Measurements from ENCODE around the gene NPR3.

Gene NPR3, protein sequence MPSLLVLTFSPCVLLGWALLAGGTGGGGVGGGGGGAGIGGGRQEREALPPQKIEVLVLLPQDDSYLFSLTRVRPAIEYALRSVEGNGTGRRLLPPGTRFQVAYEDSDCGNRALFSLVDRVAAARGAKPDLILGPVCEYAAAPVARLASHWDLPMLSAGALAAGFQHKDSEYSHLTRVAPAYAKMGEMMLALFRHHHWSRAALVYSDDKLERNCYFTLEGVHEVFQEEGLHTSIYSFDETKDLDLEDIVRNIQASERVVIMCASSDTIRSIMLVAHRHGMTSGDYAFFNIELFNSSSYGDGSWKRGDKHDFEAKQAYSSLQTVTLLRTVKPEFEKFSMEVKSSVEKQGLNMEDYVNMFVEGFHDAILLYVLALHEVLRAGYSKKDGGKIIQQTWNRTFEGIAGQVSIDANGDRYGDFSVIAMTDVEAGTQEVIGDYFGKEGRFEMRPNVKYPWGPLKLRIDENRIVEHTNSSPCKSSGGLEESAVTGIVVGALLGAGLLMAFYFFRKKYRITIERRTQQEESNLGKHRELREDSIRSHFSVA

DNA sequence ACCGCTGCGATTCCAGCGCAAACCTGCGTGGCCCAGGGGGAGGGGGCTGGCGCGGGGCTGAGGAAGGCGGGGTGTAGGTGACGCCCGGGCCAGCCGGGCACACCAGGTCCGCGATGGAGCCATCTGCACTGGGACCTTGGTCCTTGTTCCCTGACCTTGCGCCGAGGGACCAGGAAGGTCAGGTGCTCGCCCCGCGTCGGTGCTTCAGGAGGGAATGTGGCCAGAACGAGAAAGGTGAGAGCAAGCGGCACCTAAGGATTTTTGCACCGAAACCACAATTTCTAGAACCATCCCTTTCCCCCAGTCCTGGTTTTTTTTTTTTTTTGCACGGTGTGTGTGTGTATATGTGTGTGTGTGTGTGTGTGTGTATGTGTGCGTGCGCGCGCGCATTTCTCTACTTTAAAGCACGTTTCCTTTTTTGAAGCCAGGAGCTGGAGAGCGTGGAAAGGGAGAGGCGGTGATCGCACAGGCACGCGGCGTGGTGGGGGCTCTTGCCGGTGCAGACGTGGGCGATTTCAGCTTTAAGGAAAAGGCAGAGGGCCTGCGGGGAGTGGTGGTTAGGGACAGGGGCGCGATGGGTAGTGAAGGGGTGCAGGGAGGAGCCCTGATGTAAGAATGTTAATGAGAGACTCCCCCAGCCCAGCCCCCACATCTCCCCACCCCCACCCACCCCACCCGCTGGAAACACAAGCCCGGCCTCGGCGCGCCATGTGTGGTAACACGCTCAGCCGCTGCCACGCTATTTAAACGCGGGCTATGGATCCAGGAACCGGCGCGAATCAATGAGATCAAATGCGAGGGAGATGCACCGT lies at the start of gene NPR3:
Gene NPR3 (plus strand): TSS at position 772 of the 812 bp plus-strand sequence. CDS start 456 bp downstream, outside the sequence.
- H3K4me3 Mint-ChIP-seq, result peak within 1 kb of the TSS; percentile 75
- H3K27ac Mint-ChIP-seq, result no peak within 1 kb of the TSS
- H3K9me3 Mint-ChIP-seq, result no peaks in the 10 kb centered on the region
- TF ChIP-seq, protein P1, sequence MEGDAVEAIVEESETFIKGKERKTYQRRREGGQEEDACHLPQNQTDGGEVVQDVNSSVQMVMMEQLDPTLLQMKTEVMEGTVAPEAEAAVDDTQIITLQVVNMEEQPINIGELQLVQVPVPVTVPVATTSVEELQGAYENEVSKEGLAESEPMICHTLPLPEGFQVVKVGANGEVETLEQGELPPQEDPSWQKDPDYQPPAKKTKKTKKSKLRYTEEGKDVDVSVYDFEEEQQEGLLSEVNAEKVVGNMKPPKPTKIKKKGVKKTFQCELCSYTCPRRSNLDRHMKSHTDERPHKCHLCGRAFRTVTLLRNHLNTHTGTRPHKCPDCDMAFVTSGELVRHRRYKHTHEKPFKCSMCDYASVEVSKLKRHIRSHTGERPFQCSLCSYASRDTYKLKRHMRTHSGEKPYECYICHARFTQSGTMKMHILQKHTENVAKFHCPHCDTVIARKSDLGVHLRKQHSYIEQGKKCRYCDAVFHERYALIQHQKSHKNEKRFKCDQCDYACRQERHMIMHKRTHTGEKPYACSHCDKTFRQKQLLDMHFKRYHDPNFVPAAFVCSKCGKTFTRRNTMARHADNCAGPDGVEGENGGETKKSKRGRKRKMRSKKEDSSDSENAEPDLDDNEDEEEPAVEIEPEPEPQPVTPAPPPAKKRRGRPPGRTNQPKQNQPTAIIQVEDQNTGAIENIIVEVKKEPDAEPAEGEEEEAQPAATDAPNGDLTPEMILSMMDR (IDR thresholded peaks at IDR 0.05), result no peak
- peak; percentile 58 for DNase-seq
- peaks cover 36% of the 10 kb centered on the region for H3K4me1 Mint-ChIP-seq
- H3K27me3 Mint-ChIP-seq (ENCODE audit: low read depth, poor library complexity), result peaks cover 92% of the 10 kb centered on the region
- H3K36me3 Mint-ChIP-seq (ENCODE audit: low read depth), result no peaks in the 10 kb centered on the region

DNA sequence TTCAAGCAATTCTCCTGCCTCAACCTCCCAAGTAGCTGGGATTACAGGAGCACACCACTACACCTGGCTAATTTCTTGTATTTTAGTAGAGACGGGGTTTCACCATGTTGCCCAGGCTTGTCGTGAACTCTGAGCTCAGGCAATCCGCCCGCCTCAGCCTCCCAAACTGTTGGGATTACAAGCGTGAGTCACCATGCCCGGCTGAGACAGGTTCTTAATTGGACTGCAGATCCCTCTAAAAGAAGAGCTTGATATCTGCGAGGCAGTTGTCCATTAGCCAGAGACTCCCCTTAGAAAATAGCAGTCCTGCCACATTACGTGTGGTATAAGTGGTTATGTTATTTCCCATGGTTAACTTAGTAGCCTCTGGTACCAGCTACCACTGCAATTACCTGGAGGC lies 46.6 kb upstream of the NPR3 start:
- Mint-ChIP-seq H3K27ac (no peak overlapping the region), H3K4me1 (no peaks in the 10 kb centered on the region), H3K36me3 (ENCODE audit: low read depth) (no peaks in the 10 kb centered on the region), H3K9me3 (peaks cover 20% of the 10 kb centered on the region), H3K27me3 (ENCODE audit: low read depth, poor library complexity) (peaks cover 13% of the 10 kb centered on the region), H3K4me3 (no peak overlapping the region)
- TF ChIP-seq, protein P1 (IDR thresholded peaks at IDR 0.05), result no peak
- DNase-seq, result no peak

DNA sequence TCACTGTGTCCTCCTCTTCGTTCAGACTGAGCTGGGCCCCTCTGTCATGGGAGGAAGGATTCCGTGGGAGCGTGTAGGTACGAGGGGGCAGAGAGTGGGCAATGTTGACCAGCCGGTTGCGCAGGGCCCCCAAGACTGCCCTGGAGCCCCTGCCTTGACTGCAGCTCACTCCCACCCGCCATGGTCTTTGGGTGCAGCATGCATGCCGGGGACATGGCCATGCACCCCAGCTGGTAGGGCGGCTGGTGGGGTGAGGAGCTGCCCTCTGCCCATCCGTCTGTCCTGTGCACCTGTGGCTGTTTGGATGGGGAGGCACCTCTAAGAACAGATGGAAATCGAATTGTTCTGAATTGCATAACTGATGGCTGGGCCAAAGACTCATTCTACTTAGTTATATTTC lies 42.6 kb upstream of the NPR3 start:
- Mint-ChIP-seq H3K27ac (no peak overlapping the region), H3K9me3 (peaks cover 32% of the 10 kb centered on the region), H3K27me3 (ENCODE audit: low read depth, poor library complexity) (peaks cover 11% of the 10 kb centered on the region), H3K4me1 (no peaks in the 10 kb centered on the region), H3K36me3 (ENCODE audit: low read depth) (no peaks in the 10 kb centered on the region), H3K4me3 (no peak overlapping the region)
- DNase-seq, result no peak
- TF ChIP-seq, protein P1 (IDR thresholded peaks at IDR 0.05), result no peak

DNA sequence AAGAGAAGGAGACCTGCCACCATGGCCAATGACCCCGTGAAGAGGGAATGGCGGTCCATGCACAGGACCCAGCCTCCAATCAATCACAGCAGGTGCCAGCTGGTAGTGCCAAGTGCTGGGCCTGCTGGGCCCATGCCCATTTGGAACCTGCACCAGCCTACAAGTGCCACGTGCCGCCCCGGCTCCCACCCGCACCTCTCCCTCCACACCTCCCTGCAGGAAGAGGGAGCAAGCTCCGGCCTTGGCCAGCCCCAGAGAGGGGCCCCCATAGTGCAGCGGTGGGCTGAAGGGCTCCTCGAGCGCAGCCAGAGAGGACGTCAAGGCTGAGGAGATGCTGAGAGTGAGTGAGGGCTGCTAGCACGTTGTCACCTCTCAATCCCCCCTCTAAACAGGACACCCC lies 37.8 kb upstream of the NPR3 start:
- Mint-ChIP-seq H3K36me3 (ENCODE audit: low read depth) (no peaks in the 10 kb centered on the region), H3K27ac (no peak overlapping the region), H3K27me3 (ENCODE audit: low read depth, poor library complexity) (peaks cover 20% of the 10 kb centered on the region), H3K4me1 (no peaks in the 10 kb centered on the region), H3K9me3 (peaks cover 36% of the 10 kb centered on the region), H3K4me3 (no peak overlapping the region)
- DNase-seq, result no peak
- TF ChIP-seq, protein P1 (IDR thresholded peaks at IDR 0.05), result no peak

DNA sequence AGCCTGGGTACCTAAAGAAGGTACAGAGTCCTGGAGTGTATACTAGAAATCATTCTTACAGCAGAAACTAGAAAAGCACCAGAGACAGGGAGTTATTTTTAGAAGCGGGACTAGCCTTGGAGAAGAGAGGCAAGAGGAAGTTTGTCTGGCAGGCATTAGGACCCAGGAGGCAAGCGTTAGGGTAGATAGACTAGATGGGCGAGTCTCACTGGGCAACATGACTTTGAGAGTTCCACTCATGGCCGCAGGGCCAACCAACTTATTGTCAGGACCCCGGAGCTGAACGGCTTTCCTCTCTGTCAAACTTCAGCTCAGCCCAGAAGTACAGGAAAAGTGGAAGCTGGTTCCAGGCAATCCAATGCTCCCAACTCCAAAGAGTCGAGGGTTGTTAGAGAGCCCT lies 34.1 kb upstream of the NPR3 start:
- Mint-ChIP-seq H3K27ac (no peak overlapping the region), H3K4me3 (no peak overlapping the region), H3K36me3 (ENCODE audit: low read depth) (no peaks in the 10 kb centered on the region), H3K27me3 (ENCODE audit: low read depth, poor library complexity) (peaks cover 9% of the 10 kb centered on the region), H3K4me1 (no peaks in the 10 kb centered on the region), H3K9me3 (peaks cover 15% of the 10 kb centered on the region)
- TF ChIP-seq, protein P1 (IDR thresholded peaks at IDR 0.05), result no peak
- no peak for DNase-seq
